ENCODE results near the gene HBS1L. TPM values are rescaled to one million over a fixed set of nuclear protein-coding genes. Genes with fewer than 3 reads are reported as not detected.

The HBS1L gene
- total and polyA plus RNA-seq, 10 donors: 12.3 to 66.9 (median 49.7) TPM

DNA sequence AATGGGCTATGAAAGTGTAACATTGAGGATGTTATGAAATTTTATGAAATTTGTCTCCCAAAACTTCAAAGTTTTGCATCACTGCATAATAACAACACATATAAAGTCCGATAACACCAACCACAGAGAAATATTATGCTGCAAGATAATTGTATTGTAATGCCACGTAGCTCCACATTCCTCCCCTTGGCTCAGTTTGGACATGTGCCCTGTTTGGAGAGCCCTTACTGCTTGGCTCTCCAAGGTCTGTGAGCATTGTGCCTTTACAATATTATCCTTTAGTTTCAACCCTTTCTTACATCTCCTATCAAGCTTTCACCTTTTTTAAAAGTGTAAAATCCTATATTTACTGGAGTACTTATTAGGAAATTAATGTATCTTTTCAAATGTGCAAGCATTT is 10.8 kb downstream of the HBS1L start:
- no peak for DNase-seq
- no peak overlapping the region for H3K4me3 ChIP-seq
- 43 to 81% (median 79%) methylated on average over 2 of the region's 2 CpGs for WGBS, 5 donors
- H3K27ac ChIP-seq: no peak overlapping the region
- intact Hi-C loops (cut with DNase I; ENCODE audit: low total_unique reads): no loop called here
- peaks cover 5 to 83% (median 31%) of the 10 kb centered on the region in 6 donors for H3K4me1 ChIP-seq
- TF ChIP-seq POLR2AphosphoS5 (IDR thresholded peaks at IDR 0.05) (no peak), POLR2A (IDR thresholded peaks at IDR 0.05) (no peak)
- TF ChIP-seq, protein P1, sequence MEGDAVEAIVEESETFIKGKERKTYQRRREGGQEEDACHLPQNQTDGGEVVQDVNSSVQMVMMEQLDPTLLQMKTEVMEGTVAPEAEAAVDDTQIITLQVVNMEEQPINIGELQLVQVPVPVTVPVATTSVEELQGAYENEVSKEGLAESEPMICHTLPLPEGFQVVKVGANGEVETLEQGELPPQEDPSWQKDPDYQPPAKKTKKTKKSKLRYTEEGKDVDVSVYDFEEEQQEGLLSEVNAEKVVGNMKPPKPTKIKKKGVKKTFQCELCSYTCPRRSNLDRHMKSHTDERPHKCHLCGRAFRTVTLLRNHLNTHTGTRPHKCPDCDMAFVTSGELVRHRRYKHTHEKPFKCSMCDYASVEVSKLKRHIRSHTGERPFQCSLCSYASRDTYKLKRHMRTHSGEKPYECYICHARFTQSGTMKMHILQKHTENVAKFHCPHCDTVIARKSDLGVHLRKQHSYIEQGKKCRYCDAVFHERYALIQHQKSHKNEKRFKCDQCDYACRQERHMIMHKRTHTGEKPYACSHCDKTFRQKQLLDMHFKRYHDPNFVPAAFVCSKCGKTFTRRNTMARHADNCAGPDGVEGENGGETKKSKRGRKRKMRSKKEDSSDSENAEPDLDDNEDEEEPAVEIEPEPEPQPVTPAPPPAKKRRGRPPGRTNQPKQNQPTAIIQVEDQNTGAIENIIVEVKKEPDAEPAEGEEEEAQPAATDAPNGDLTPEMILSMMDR (IDR thresholded peaks at IDR 0.05 in 8 of 11, conservative IDR thresholded peaks at IDR 0.05 in 3 of 11): no peak
- H3K36me3 ChIP-seq: peaks cover 0 to 56% (median 21%) of the 10 kb centered on the region in 6 donors
- no peaks in the 10 kb centered on the region for H3K9me3 ChIP-seq
- H3K27me3 ChIP-seq (replicated peaks in 1 of 7): no peaks in the 10 kb centered on the region

DNA sequence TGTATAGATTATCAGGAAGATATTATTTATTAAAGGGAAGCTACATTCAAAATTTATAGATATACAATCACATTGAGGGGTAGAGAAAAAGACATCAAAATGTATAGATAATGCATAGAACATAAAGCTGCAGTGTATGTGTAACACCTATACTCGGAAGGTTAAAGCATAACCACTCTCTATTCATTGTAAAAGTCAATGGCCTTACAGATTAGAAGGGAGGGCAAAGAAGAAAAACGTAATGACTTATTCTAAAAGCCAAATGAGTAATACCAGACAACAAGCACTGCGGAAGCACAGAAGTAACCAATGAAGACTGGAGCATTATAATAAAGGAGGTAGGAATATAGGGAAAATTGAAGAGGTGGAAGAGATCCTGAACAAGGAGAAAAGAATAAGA is 11.3 kb downstream of the HBS1L start:
- Histone ChIP-seq H3K36me3 (peaks cover 0 to 56% (median 23%) of the 10 kb centered on the region in 6 donors), H3K9me3 (no peaks in the 10 kb centered on the region), H3K27me3 (replicated peaks in 1 of 7) (no peaks in the 10 kb centered on the region), H3K27ac (no peak overlapping the region), H3K4me1 (peaks cover 3 to 79% (median 31%) of the 10 kb centered on the region in 6 donors), H3K4me3 (no peak overlapping the region)
- 82 to 91% (median 83%) methylated on average over 3 of the region's 3 CpGs for WGBS, 5 donors
- TF ChIP-seq, protein P1 (IDR thresholded peaks at IDR 0.05 in 8 of 11, conservative IDR thresholded peaks at IDR 0.05 in 3 of 11): no peak
- TF ChIP-seq POLR2AphosphoS5 (IDR thresholded peaks at IDR 0.05) (no peak), POLR2A (IDR thresholded peaks at IDR 0.05) (no peak)
- intact Hi-C loops (cut with DNase I; ENCODE audit: low total_unique reads): no loop called here
- DNase-seq: no peak

DNA sequence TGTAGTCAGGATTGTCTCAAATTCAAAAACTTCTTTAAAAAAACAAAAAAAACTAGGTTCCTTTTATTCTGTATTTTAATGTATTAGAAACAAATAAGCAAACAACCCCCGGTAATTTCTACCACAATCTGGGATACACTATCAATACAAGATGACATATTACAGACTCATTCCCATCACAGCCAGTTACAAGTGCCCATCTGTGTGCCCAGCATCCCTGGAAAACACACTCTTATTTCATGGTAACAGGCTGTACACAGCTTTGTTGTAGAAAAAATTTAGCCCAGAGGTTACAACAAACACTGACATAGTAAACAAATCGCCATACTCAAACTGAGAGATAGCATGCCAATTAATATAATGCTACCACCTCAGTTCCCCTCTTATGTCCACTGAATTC is 16.3 kb downstream of the HBS1L start:
- H3K36me3 ChIP-seq: peaks cover 0 to 86% (median 38%) of the 10 kb centered on the region in 6 donors
- WGBS, 5 donors: 93 to 98% (median 97%) methylated on average over 2 of the region's 2 CpGs
- intact Hi-C loops (cut with DNase I; ENCODE audit: low total_unique reads): no loop called here
- DNase-seq: no peak
- no peak overlapping the region for H3K27ac ChIP-seq
- H3K9me3 ChIP-seq: no peaks in the 10 kb centered on the region
- H3K4me3 ChIP-seq: no peak overlapping the region
- TF ChIP-seq, protein P1 (IDR thresholded peaks at IDR 0.05 in 8 of 11, conservative IDR thresholded peaks at IDR 0.05 in 3 of 11): no peak
- TF ChIP-seq POLR2AphosphoS5 (IDR thresholded peaks at IDR 0.05) (no peak), POLR2A (IDR thresholded peaks at IDR 0.05) (no peak)
- no peaks in the 10 kb centered on the region for H3K27me3 ChIP-seq (replicated peaks in 1 of 7)
- peaks cover 0 to 28% (median 2%) of the 10 kb centered on the region in 6 donors for H3K4me1 ChIP-seq

DNA sequence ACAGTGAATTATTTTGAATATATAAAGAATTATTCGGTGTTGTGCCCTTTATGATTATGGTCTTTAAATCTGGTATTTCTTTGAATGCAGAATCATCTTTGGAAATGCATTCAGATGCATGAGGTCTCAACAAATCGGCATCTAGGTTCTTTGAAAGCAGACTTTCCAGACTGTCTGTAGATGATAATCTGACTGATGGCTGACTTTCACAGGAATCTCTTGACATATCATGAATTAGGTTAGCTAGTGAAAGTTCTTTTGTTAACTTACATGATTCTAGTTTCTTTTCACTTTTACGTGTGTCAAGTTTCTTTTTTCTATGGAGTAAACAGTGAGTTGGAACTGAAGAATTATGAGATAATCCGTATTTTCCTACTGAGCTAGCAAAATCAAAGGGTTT is 17.1 kb downstream of the HBS1L start:
- Histone ChIP-seq H3K9me3 (no peaks in the 10 kb centered on the region), H3K36me3 (peaks cover 0 to 94% (median 38%) of the 10 kb centered on the region in 6 donors)
- 85 to 95% (median 93%) methylated on average over 4 of the region's 4 CpGs for WGBS, 5 donors

More for the DNA sequence above, 17.1 kb downstream of the HBS1L start:
- intact Hi-C loops (cut with DNase I; ENCODE audit: low total_unique reads): no loop called here
- no peak overlapping the region for H3K4me3 ChIP-seq
- DNase-seq: no peak
- H3K27me3 ChIP-seq (replicated peaks in 1 of 7): no peaks in the 10 kb centered on the region
- no peak overlapping the region for H3K27ac ChIP-seq
- TF ChIP-seq, protein P1 (IDR thresholded peaks at IDR 0.05 in 8 of 11, conservative IDR thresholded peaks at IDR 0.05 in 3 of 11): no peak
- no peak for TF ChIP-seq POLR2AphosphoS5 (IDR thresholded peaks at IDR 0.05)
- H3K4me1 ChIP-seq: peaks cover 0 to 21% (median 0%) of the 10 kb centered on the region in 6 donors
